Activated CD4-positive, alpha-beta T cell treated with anti-CD3 and anti-CD28 coated beads, Interleukin-2, amount 50 U/mL, for 24 hours (primary cell): ENCODE results near the gene FBXO41.

ENCODE experiments used
- DNase-seq, 2 donors: peaks; one replicate each; pipeline ENCODE4 v3.0.0-alpha.2; 2020; ENCODE audit warnings: low read depth in 1 of 2, low spot score in 1 of 2

The FBXO41 gene, protein sequence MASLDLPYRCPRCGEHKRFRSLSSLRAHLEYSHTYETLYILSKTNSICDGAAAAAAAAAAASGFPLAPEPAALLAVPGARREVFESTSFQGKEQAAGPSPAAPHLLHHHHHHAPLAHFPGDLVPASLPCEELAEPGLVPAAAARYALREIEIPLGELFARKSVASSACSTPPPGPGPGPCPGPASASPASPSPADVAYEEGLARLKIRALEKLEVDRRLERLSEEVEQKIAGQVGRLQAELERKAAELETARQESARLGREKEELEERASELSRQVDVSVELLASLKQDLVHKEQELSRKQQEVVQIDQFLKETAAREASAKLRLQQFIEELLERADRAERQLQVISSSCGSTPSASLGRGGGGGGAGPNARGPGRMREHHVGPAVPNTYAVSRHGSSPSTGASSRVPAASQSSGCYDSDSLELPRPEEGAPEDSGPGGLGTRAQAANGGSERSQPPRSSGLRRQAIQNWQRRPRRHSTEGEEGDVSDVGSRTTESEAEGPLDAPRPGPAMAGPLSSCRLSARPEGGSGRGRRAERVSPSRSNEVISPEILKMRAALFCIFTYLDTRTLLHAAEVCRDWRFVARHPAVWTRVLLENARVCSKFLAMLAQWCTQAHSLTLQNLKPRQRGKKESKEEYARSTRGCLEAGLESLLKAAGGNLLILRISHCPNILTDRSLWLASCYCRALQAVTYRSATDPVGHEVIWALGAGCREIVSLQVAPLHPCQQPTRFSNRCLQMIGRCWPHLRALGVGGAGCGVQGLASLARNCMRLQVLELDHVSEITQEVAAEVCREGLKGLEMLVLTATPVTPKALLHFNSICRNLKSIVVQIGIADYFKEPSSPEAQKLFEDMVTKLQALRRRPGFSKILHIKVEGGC

GRCh38 chr2:73284296-73285158 is at the start of gene FBXO41:
TSS of gene FBXO41 (minus strand) at chr2:73284478. CDS start at chr2:73269630, 14,848 bp downstream.
- DNase-seq: peak; percentile 50 to 51

DNA sequence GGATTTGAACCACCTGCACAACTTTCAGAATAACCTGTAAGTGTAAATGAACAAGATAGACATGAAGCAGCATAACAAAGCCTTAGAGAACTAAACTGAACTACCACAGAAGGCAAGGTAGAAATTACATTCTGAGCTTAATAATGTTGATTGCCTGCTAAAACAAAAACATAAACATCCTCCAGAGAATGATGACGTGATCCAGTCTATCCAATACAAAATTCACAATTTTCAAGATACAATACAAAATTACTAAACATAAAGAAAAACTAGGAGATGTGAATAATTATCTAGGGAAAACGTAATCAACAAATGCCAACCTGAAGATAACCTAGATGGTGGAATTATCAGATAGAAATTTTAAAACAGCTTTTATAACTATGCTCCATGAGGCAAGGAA is 49.8 kb upstream of the FBXO41 start:
- DNase-seq: no peak

DNA sequence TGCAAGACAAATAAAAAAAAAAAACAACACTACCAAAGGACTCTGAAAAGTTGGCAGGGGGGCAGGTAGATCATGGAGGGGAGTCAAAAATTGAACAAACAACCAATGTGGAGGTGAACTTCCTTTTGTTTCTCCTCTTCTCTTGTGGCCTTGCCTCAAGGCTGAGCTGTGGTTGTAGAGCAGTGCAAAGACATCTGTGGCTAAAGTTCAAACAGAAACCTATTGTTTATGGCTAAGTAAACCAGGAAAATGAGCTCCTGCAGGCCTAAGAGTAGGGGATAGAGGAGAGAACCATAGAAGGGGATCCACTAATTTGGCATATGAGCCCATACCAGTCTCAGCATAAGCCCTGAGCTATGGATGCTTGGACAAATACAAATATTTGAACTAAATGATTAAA is 49.3 kb upstream of the FBXO41 start:
- no peak for DNase-seq

DNA sequence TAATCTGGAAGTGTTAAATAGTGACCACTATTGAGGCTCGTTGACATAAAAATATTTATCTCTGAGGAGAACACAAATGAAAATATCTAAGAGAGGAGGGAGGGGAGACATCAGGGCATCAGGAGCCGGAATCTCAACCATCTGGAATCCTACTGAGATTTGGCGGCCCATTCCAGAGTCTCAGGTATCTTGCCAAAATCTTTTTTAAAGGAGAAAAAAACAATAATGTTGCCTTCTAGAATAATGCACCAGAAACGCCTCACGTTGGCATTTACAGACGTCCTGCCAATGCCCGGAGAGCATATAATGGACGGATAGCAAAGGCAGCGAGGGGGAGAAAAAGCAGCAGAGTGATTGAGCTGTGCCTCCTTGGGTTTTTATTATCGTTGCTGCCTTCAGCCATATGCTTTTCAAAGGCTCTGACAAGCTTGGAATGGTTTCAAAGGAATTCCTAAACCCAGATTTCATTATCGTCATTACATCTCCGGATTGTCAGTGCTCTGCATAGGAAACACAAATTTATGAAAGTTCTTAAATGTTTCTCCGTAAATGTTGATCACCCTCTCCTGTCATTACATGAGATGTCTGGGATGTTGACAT is 39.9 kb upstream of the FBXO41 start:
- no peak for DNase-seq

DNA sequence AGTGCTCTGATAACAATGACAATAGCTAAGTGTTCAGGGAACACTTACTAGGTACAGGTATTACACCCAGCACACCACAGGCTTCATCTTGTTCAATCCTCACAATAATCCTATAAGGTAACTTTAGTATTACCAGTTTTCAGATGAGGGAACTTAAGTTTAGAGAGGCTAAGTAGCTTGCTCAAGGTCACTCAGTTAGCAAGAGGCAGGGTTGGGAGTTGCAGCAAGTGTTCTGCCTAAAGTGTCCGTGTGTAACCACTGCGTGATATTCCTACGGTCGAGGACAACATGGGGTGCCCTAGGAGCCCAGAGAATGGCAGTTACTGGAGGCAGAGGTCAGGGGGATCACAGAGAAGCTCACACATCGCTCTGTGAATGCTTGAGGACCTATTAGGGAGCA is 39.3 kb upstream of the FBXO41 start:
- DNase-seq: no peak

DNA sequence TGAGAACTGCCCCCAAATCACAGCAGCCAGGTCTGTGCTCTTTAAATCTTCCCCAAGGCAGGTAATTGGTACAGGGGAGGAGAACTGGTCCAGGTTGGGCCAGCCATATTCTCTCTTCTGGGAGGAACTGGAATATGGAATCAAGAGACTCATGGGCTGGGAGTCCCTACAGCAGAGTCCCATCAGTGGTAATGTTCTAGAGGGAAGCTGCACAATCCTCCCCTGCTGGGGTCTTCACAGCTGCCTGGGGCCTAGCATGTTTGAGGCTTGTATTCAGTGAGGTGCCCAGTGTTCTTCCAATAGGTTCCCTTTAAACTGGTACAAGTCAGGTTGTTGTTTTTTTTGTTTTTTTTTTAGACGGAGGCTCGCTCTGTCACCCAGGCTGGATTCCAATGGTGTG is 30.2 kb upstream of the FBXO41 start:
- no peak for DNase-seq

GRCh38 chr2:73307720-73308119 is 23.4 kb upstream of the FBXO41 start:
- DNase-seq: no peak

GRCh38 chr2:73301636-73302035 is 17.4 kb upstream of the FBXO41 start:
- DNase-seq: no peak

- no peak for DNase-seq
These were observed 16.6 kb upstream of the FBXO41 start for GRCh38 chr2:73300926-73301325.

GRCh38 chr2:73297586-73297985 is 13.3 kb upstream of the FBXO41 start:
- DNase-seq: no peak

DNA sequence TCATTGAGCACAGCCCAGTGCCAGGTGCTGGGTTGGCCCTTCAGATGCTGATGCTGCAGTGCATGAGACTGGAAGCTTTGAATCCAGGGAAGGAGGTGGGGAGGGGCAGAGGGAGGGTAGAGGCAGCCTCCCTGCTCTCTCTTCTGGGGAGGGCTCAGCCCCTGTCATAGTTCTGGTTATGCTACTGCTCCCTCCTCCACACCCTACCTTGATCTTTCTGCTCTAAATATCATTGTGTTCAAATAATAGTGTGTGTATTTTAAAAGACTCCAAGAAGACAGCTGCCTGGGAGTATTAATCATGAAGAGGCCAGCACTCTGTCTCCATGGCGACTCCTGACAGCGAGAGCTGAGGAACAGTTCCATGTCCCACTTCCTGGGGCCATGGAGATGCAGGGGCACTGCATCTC is 12.9 kb upstream of the FBXO41 start:
- no peak for DNase-seq

DNA sequence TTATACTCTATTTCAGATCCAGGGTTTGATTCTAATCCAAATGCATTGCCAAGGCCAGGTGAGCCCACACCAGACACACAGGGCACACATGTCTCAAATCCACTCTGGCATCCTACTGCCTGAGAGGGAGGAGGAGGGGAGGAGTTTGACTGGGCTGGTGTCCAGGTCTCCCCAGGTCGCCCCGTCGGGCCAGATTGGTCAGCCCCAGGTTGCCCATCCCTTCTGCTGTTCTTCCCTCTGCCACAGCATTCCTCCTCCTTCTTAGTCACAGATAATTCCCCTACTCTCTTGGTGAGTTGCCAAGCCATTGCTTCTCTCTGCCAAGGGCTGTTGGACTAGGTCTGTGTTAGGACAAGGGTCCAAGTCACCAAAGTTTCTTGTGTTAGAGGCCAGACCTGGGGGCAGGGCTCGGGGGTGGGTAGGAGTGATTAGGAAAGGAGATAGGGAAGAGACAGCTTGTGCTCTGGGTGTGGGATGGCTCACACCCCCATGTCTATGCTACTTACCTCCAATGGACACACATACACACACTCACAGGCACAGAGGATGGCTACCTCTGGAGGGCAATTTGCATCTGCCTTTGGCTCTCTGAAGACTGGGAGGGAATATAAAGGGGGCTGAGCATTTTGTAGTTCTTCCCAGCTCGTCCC is 11.6 kb upstream of the FBXO41 start:
- DNase-seq: no peak

DNA sequence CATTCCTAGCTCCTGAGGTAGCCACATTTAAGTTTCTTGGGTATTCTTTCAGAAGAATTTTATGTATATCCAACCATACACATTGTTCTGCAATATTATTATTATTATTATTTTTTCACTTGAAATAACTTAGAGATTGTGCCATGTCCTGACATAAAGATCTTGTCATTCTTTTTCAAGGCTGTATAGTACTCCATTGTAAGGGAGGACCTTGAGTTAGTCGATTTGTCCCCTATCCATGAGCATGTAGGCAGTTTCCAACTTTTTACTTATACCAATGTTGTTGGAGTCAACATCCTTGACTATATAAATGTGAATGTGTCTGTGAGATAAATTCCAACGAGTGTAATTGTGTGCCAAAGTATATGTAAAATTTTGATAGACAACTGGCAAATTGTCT is 10.0 kb upstream of the FBXO41 start:
- no peak for DNase-seq

DNA sequence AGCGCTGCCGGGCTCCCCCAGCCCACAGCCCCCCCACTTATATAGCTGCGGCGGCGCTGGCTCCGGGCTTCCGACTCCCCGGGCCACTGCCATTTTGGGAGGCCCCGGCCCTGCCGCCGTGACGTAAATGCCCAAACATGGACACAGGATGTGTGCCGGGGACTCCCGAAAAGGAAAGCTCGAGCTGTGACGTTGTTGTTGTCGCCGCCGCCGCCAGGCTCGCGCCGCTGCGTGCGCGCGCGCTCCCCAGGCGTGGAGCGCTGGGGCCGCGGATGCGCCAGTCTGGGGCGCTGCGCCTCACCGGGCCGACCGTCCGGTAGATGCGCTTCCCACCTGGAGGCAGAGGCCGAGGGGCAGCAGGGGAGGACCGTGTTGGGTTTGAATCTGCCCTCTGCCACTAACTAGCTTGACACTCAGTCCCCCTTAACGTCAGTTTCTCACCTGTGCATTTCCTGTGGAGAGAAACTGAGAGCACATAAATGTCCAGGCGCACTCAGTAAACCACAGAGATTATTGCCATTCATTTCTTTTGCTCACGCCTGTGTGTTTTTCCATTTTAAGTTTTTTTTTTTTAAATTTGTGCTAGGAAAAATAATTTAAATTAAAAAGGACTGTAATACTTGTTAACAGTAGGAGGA is 9.4 kb upstream of the FBXO41 start, which contains the start of gene EGR4:
TSS of gene EGR4 (minus strand) at position 15 of the 638 bp plus-strand sequence. CDS start 231 bp downstream, outside the sequence.
- peak; percentile 74 to 83 for DNase-seq

DNA sequence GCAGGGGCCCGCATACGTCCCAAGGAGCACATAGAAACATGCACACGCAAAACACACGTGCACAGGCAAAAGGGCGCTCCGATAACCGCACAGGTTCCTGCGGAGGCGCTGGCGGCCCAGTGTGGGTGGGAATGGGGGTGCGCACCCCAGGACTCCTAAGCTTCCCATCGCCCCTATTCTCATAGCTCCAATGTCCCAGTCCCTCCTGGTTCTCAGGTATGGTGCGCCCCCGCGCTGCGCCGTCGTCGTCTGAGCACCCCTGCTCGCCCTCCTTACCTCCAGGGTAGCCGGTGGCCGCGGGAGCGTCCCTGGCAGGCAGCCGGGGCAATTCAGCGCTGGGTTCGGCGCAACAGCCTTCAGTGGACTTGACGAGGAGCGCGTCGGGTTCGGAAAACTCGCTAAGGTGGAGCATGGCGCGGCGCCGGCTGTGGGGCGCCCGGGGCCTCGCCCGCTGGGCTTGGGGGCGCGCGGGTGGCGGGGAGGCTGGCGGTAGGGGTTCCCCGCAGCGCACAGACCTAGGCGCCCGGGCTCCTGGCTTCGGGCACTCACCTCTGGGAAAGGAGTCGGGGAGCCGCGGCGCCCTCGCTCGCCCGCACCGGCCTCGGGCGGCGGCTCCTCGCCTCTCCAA is 8.7 kb upstream of the FBXO41 start:
- no peak for DNase-seq

- DNase-seq: no peak
These were observed 8.1 kb upstream of the FBXO41 start for GRCh38 chr2:73292316-73292905.

DNA sequence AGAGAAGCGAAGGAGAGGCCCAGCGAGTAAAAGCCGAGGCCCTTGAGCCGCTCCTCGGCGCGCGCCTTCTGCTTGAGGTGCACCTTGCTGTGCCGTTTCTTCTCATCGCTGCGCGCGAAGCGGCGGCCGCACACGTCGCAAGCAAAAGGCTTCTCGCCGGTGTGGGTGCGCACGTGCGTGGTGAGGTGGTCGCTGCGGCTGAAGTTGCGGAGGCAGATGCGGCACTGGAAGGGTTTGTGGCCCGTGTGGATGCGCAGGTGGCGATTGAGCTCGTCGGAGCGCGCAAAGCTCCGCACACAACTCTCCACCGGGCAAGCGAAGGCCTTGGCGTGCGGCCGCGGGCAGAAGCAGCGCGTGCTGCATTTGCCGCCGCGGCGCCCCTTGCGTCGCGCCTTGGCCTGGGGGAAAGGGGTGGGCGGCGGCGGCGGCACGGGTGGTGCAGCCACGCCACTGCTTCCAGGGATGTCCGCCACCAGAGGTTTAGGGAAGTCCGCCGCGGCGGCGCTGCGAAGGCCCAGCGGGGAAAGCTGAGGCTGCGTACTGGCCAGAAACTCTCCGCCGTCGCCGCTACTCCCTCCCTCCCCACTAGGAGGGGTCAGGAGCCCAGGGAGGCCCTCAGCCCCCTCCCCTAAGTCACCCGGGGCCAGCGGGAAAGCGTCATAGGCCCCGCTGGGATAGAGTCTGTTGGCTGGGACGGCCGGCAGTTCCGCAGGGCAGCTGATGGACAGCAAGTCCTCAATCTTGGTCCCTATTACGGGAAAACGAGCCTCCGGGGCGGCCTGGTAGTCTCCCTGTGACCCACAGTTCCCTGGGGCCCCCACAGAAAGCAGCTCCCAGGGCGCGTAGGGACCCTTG is 7.4 kb upstream of the FBXO41 start:
- DNase-seq: no peak

- DNase-seq: peak in 1 of 2 donors; percentile 38
These were observed 6.8 kb upstream of the FBXO41 start for GRCh38 chr2:73291093-73291460.
